GM23338 (cell line): ENCODE data around the gene BZW2. TPM values are rescaled to one million over a fixed set of nuclear protein-coding genes. Genes with fewer than 3 reads are reported as not detected.

ENCODE experiments used
- ATAC-seq: fragments of 200-7000 bp; cut with Tn5 transposase; 3 replicates; pipeline ENCODE4 v1.9.1; 2020
- DNase-seq: peaks from one replicate; pipeline ENCODE4 v3.0.0-alpha.2; 2015; ENCODE audit warnings: low spot score
- H2AFZ ChIP-seq: fragments of 200-600 bp; sonication (generic); 2 replicates; pipeline ENCODE4 v1.8.0; 2016; ENCODE audit warnings: antibody characterized with exemption, mild to moderate bottlenecking, moderate library complexity
- H3F3A ChIP-seq: fragments of 200-600 bp; sonication (generic); replicated peaks from 2 replicates; pipeline ENCODE4 v1.8.0; 2017; ENCODE audit warnings: antibody characterized with exemption, mixed run types, low read depth
- H3K27ac ChIP-seq: fragments of 200-600 bp; sonication (generic); 2 replicates; pipeline ENCODE4 v1.6.1; 2016; ENCODE audit warnings: low read depth
- H3K27me3 ChIP-seq: fragments of 200-600 bp; sonication (generic); 2 replicates; pipeline ENCODE4 v1.8.0; 2016; ENCODE audit warnings: mild to moderate bottlenecking, mixed run types, moderate library complexity; ENCODE audit not compliant: insufficient read depth
- H3K36me3 ChIP-seq: fragments of 200-600 bp; sonication (generic); 2 replicates; pipeline ENCODE4 v1.8.0; 2016; ENCODE audit warnings: mild to moderate bottlenecking; ENCODE audit not compliant: insufficient read depth
- H3K4me1 ChIP-seq: fragments of 200-600 bp; sonication (generic); 2 replicates; pipeline ENCODE4 v1.8.0; 2016; ENCODE audit warnings: mild to moderate bottlenecking, moderate library complexity; ENCODE audit not compliant: insufficient read depth
- H3K4me2 ChIP-seq: fragments of 200-600 bp; sonication (generic); 2 replicates; pipeline ENCODE4 v1.7.1; 2017; ENCODE audit warnings: mixed run types
- H3K4me3 ChIP-seq: fragments of 200-600 bp; sonication (generic); 2 replicates; pipeline ENCODE4 v1.6.1; 2016; ENCODE audit warnings: mixed run types
- H3K79me2 ChIP-seq: fragments of 200-600 bp; sonication (generic); replicated peaks from 2 replicates; pipeline ENCODE4 v1.8.0; 2017; ENCODE audit warnings: mild to moderate bottlenecking; ENCODE audit not compliant: insufficient read depth
- H3K9me2 ChIP-seq: fragments of 200-600 bp; sonication (generic); 2 replicates; pipeline ENCODE4 v1.8.0; 2017; ENCODE audit not compliant: insufficient read depth
- H4K20me1 ChIP-seq: fragments of 200-600 bp; sonication (generic); replicated peaks from 2 replicates; pipeline ENCODE4 v1.8.0; 2017; ENCODE audit warnings: mild to moderate bottlenecking; ENCODE audit not compliant: insufficient read depth
- H3K27ac Mint-ChIP-seq: 2 replicates; pipeline ENCODE4 v1.8.0; 2020; ENCODE audit warnings: inconsistent platforms, mild to moderate bottlenecking, moderate library complexity, mixed read lengths
- H3K27me3 Mint-ChIP-seq: 3 replicates; pipeline ENCODE4 v1.8.0; 2022; ENCODE audit warnings: low read depth, mild to moderate bottlenecking, moderate library complexity, mixed read lengths, inconsistent platforms; ENCODE audit not compliant: insufficient read depth, poor library complexity
- H3K36me3 Mint-ChIP-seq: 3 replicates; pipeline ENCODE4 v1.8.0; 2021; ENCODE audit warnings: low read depth, mild to moderate bottlenecking, inconsistent platforms, moderate library complexity, mixed read lengths
- H3K4me1 Mint-ChIP-seq: 3 replicates; pipeline ENCODE4 v1.8.0; 2020; ENCODE audit warnings: mild to moderate bottlenecking, inconsistent platforms, mixed read lengths
- H3K4me3 Mint-ChIP-seq: 3 replicates; pipeline ENCODE4 v1.8.0; 2021; ENCODE audit warnings: moderate library complexity, mild to moderate bottlenecking, inconsistent platforms, mixed read lengths
- H3K9me3 Mint-ChIP-seq: 3 replicates; pipeline ENCODE4 v1.8.0; 2020; ENCODE audit warnings: moderate library complexity, mild to moderate bottlenecking, inconsistent platforms, mixed read lengths
- CREB1 ChIP-seq: fragments of 250-450 bp; sonication (Bioruptor Pico); IDR thresholded peaks from 2 replicates; pipeline ENCODE4 v1.5.0; 2020; ENCODE audit warnings: low read depth, mild to moderate bottlenecking, moderate library complexity
- CTCF ChIP-seq, 2 experiments: fragments of 200-600 bp in 1 of 2; sonication (generic) in 1 of 2; conservative IDR thresholded peaks; 2 replicates each; pipeline versions ENCODE4 v1.5.1 to v1.6.1; 2016 to 2017; ENCODE audit warnings: antibody characterized with exemption in 2 of 2, low read depth in 2 of 2, mild to moderate bottlenecking in 2 of 2, moderate library complexity in 1 of 2
- EZH2 ChIP-seq: fragments of 200-600 bp; sonication (generic); IDR thresholded peaks from one replicate; pipeline ENCODE4 v1.8.0; 2017; ENCODE audit warnings: antibody characterized with exemption, mild to moderate bottlenecking, low read depth; ENCODE audit not compliant: unreplicated experiment
- EZH2phosphoT487 ChIP-seq: fragments of 200-600 bp; sonication (generic); IDR thresholded peaks from one replicate; pipeline ENCODE4 v1.8.1; 2018; ENCODE audit warnings: antibody characterized with exemption; ENCODE audit not compliant: unreplicated experiment
- JUNB ChIP-seq: IDR thresholded peaks from one replicate; pipeline ENCODE4 v1.6.1; 2016; ENCODE audit warnings: antibody characterized with exemption; ENCODE audit not compliant: unreplicated experiment
- NANOG ChIP-seq: IDR thresholded peaks from 2 replicates; pipeline ENCODE4 v1.6.1; 2016; ENCODE audit warnings: antibody characterized with exemption, borderline replicate concordance
- POLR2AphosphoS5 ChIP-seq: IDR thresholded peaks from 2 replicates; pipeline ENCODE4 v1.6.1; 2016; ENCODE audit warnings: antibody characterized with exemption, low read depth
- STAT1 ChIP-seq: IDR thresholded peaks from one replicate; pipeline ENCODE4 v1.6.1; 2016; ENCODE audit warnings: antibody characterized with exemption; ENCODE audit not compliant: unreplicated experiment
- ZNF114 ChIP-seq: fragments of 250-450 bp; sonication (Bioruptor Pico); IDR thresholded peaks from 2 replicates; pipeline ENCODE4 v1.5.0; 2020; ENCODE audit warnings: mild to moderate bottlenecking, moderate library complexity
- ZNF331 ChIP-seq: fragments of 250-450 bp; sonication (Bioruptor Pico); IDR thresholded peaks from 2 replicates; pipeline ENCODE4 v1.5.0; 2020; ENCODE audit warnings: low read depth, mild to moderate bottlenecking, moderate library complexity
- ZNF462 ChIP-seq: fragments of 250-450 bp; sonication (Bioruptor Pico); IDR thresholded peaks from 2 replicates; pipeline ENCODE4 v1.5.0; 2020; ENCODE audit warnings: mild to moderate bottlenecking, moderate library complexity
- polyA plus RNA-seq: library from polyadenylated mRNA; unstranded; fragments of >200 nt; fragmentation: Nextera tagmentation; extraction: Ambion mirVana; gene quantifications from 2 replicates; pipeline ENCODE4 v1.2.1, GENCODE V29; 2016
- total RNA-seq: library from RNA; depleted of rRNA; stranded (reverse); fragments of >200 nt; shearing (Covaris generic); gene quantifications from 2 replicates; pipeline ENCODE4 v1.2.3, GENCODE V29; 2014
- TF ChIP-seq, protein P1 (sequence below): IDR thresholded peaks from one replicate; pipeline ENCODE4 v1.6.1; 2018; ENCODE audit warnings: antibody characterized with exemption; ENCODE audit not compliant: unreplicated experiment
- TF ChIP-seq, protein P2 (sequence below): IDR thresholded peaks from 2 replicates; pipeline ENCODE4 v1.6.1; 2016; ENCODE audit warnings: antibody characterized with exemption

BZW2 gene
- total and polyA plus RNA-seq, 2 experiments from 2014 or later: 88.8 to 108 TPM

- no peak overlapping the region for H3K4me3 Mint-ChIP-seq
- Histone ChIP-seq H3K9me2 (no peaks in the 10 kb centered on the region), H3K4me1 (no peaks in the 10 kb centered on the region), H3K79me2 (no peaks in the 10 kb centered on the region), H4K20me1 (peaks cover 3% of the 10 kb centered on the region; the same call in 1 of the 2 replicates), H3K4me3 (no peak overlapping the region), H3K36me3 (peaks cover 45% of the 10 kb centered on the region), H3K27ac (no peak overlapping the region), H3K27me3 (no peaks in the 10 kb centered on the region), H2AFZ (no peak overlapping the region), H3F3A (no peaks in the 10 kb centered on the region), H3K4me2 (no peak overlapping the region)
- ATAC-seq: no peak
- no peaks in the 10 kb centered on the region for H3K27me3 Mint-ChIP-seq
- no peak overlapping the region for H3K27ac Mint-ChIP-seq
- no peak for TF ChIP-seq NANOG
- TF ChIP-seq CREB1: no peak
- no peak for TF ChIP-seq ZNF462 (CRISPR knock-in tag)
- no peak for TF ChIP-seq ZNF114 (CRISPR knock-in tag)
- no peak for TF ChIP-seq POLR2AphosphoS5
- TF ChIP-seq, protein P1, sequence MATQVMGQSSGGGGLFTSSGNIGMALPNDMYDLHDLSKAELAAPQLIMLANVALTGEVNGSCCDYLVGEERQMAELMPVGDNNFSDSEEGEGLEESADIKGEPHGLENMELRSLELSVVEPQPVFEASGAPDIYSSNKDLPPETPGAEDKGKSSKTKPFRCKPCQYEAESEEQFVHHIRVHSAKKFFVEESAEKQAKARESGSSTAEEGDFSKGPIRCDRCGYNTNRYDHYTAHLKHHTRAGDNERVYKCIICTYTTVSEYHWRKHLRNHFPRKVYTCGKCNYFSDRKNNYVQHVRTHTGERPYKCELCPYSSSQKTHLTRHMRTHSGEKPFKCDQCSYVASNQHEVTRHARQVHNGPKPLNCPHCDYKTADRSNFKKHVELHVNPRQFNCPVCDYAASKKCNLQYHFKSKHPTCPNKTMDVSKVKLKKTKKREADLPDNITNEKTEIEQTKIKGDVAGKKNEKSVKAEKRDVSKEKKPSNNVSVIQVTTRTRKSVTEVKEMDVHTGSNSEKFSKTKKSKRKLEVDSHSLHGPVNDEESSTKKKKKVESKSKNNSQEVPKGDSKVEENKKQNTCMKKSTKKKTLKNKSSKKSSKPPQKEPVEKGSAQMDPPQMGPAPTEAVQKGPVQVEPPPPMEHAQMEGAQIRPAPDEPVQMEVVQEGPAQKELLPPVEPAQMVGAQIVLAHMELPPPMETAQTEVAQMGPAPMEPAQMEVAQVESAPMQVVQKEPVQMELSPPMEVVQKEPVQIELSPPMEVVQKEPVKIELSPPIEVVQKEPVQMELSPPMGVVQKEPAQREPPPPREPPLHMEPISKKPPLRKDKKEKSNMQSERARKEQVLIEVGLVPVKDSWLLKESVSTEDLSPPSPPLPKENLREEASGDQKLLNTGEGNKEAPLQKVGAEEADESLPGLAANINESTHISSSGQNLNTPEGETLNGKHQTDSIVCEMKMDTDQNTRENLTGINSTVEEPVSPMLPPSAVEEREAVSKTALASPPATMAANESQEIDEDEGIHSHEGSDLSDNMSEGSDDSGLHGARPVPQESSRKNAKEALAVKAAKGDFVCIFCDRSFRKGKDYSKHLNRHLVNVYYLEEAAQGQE: no peak
- TF ChIP-seq CTCF (conservative IDR thresholded peaks at IDR 0.05; ENCODE audit: low read depth in 2 of 2): no peak
- TF ChIP-seq EZH2phosphoT487: no peak
- no peak for TF ChIP-seq ZNF331 (CRISPR knock-in tag)
- no peak for TF ChIP-seq EZH2
- no peak for TF ChIP-seq STAT1
- TF ChIP-seq JUNB: no peak
- TF ChIP-seq, protein P2, sequence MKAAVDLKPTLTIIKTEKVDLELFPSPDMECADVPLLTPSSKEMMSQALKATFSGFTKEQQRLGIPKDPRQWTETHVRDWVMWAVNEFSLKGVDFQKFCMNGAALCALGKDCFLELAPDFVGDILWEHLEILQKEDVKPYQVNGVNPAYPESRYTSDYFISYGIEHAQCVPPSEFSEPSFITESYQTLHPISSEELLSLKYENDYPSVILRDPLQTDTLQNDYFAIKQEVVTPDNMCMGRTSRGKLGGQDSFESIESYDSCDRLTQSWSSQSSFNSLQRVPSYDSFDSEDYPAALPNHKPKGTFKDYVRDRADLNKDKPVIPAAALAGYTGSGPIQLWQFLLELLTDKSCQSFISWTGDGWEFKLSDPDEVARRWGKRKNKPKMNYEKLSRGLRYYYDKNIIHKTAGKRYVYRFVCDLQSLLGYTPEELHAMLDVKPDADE: no peak
- H3K9me3 Mint-ChIP-seq: no peaks in the 10 kb centered on the region; the same call in 2 of the 3 replicates
- H3K36me3 Mint-ChIP-seq: peaks cover 68% of the 10 kb centered on the region
- no peaks in the 10 kb centered on the region for H3K4me1 Mint-ChIP-seq
- no peak for DNase-seq
Observed at GRCh38 chr7:16697507-16698199, 51.7 kb downstream of the BZW2 start.
